GM12892 (cell line): Measurements from ENCODE around the gene LRRC8B.

ENCODE experiments used
- POLR2A ChIP-seq: IDR thresholded peaks from 2 replicates; pipeline ENCODE4 v1.6.1; 2011; ENCODE audit warnings: low read depth, low read length, control low read depth
- POLR2AphosphoS5 ChIP-seq: IDR thresholded peaks from 2 replicates; pipeline ENCODE4 v1.6.1; 2011; ENCODE audit warnings: low read depth, low read length, control low read depth
- TAF1 ChIP-seq: IDR thresholded peaks from 2 replicates; pipeline ENCODE4 v1.6.1; 2011; ENCODE audit warnings: low read depth, mild to moderate bottlenecking, control low read depth, low read length, borderline replicate concordance

DNA sequence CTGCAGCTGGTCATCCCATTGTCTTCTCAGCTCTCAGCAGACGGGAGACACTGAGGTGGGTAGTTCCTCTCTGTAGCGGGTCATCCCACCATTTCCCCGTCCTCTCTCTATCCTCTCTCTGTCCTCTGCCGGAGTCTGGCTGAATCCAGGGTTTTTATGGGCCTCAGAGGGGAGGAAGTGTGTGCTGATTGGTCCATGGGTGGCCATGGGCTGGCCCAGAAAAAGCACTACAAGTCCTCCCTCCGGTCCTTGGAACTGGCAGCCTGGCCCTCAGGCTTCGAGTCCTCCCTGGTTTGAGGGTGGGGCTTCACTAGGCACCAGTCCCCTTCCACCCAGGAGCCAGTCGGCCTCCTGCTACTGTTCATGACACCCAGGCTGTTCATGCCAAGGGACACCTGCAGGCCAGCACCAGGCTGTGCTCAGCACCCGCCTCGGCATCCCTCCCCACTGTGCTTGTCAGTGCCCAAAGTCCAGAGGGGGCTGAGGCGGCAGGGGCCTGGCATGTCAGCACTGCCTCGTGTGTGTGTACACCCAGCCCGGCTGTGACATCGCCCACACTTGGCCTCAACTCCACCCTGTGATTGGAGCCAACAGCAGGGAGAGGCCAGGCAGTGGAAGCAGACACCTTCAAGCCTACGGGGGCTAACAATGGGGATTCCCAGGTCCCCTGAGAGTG, 85.3 kb downstream of the LRRC8B start:
- TF ChIP-seq POLR2A (no peak), POLR2AphosphoS5 (no peak), TAF1 (no peak)
